Keratinocyte (primary cell): Measurements from ENCODE around the gene KCNJ9. TPM values are rescaled to one million over a fixed set of nuclear protein-coding genes. Genes with fewer than 3 reads are reported as not detected.

Source experiments
- DNase-seq: peaks from one replicate; pipeline ENCODE4 v3.0.0-alpha.2; 2011; ENCODE audit warnings: low read depth, missing footprints, low spot score
- FAIRE-seq: peaks from 2 replicates; lab custom pipeline; 2011; peaks lifted over from hg19 to GRCh38; lab: Jason Lieb, UNC
- H2AFZ ChIP-seq: 2 replicates; pipeline ENCODE4 v1.6.0; 2012; ENCODE audit warnings: low read length, control low read depth, inconsistent platforms; ENCODE audit not compliant: control insufficient read depth
- H3K27ac ChIP-seq: 2 replicates; pipeline ENCODE4 v1.5.1; 2011; ENCODE audit warnings: low read length; ENCODE audit not compliant: control insufficient read depth, insufficient read depth
- H3K27me3 ChIP-seq: 3 replicates; pipeline ENCODE4 v1.6.0; 2011; ENCODE audit warnings: low read length; ENCODE audit not compliant: control insufficient read depth, insufficient read depth; ENCODE audit errors: extremely low read depth
- H3K36me3 ChIP-seq, 2 experiments: 2 replicates in 1 of 2; 3 replicates in 1 of 2; pipeline ENCODE4 v1.5.1; 2011; ENCODE audit warnings: low read length in 2 of 2, mild to moderate bottlenecking in 1 of 2; ENCODE audit not compliant: control insufficient read depth in 2 of 2, insufficient read depth in 2 of 2; ENCODE audit errors: extremely low read depth in 1 of 2
- H3K4me1 ChIP-seq: 3 replicates; pipeline ENCODE4 v1.5.1; 2011; ENCODE audit warnings: low read length; ENCODE audit not compliant: control insufficient read depth, insufficient read depth; ENCODE audit errors: extremely low read depth
- H3K4me2 ChIP-seq: 3 replicates; pipeline ENCODE4 v1.6.0; 2011; ENCODE audit warnings: low read depth, low read length; ENCODE audit not compliant: control insufficient read depth, insufficient read depth; ENCODE audit errors: extremely low read depth
- H3K4me3 ChIP-seq, 3 experiments: fragments of 200-600 bp in 1 of 3; sonication (generic) in 1 of 3; 2 replicates in 2 of 3; 3 replicates in 1 of 3; pipeline ENCODE4 v1.5.1; 2011 to 2016; ENCODE audit warnings: low read length in 3 of 3, mild to moderate bottlenecking in 3 of 3, control low read depth in 2 of 3, inconsistent platforms in 1 of 3, low read depth in 1 of 3, mixed read lengths in 1 of 3, mixed run types in 1 of 3, moderate library complexity in 1 of 3; ENCODE audit not compliant: control insufficient read depth in 2 of 3, insufficient read depth in 2 of 3; ENCODE audit errors: extremely low read depth in 1 of 3
- H3K79me2 ChIP-seq: 2 replicates; pipeline ENCODE4 v1.6.0; 2012; ENCODE audit warnings: low read length; ENCODE audit not compliant: control insufficient read depth, insufficient read depth
- H3K9ac ChIP-seq: 3 replicates; pipeline ENCODE4 v1.6.0; 2011; ENCODE audit warnings: low read length; ENCODE audit not compliant: control insufficient read depth, insufficient read depth; ENCODE audit errors: extremely low read depth
- H3K9me1 ChIP-seq: 3 replicates; pipeline ENCODE4 v1.6.0; 2011; ENCODE audit warnings: low read length; ENCODE audit not compliant: control insufficient read depth, insufficient read depth; ENCODE audit errors: extremely low read depth
- H3K9me3 ChIP-seq: 2 replicates; pipeline ENCODE4 v1.5.1; 2012; ENCODE audit warnings: low read depth, low read length; ENCODE audit not compliant: control insufficient read depth
- H4K20me1 ChIP-seq: 3 replicates; pipeline ENCODE4 v1.6.0; 2011; ENCODE audit warnings: low read length; ENCODE audit not compliant: control insufficient read depth, insufficient read depth; ENCODE audit errors: extremely low read depth
- CTCF ChIP-seq, 3 experiments: IDR thresholded peaks in 1 of 3; conservative IDR thresholded peaks in 1 of 3; optimal IDR thresholded peaks in 1 of 3; 2 replicates in 2 of 3; 3 replicates in 1 of 3; pipeline versions ENCODE3 to v1.5.1; 2011; ENCODE audit warnings: low read length in 3 of 3, mild to moderate bottlenecking in 3 of 3, moderate library complexity in 2 of 3, control low read depth in 1 of 3, inconsistent platforms in 1 of 3; ENCODE audit not compliant: insufficient read depth in 2 of 3; ENCODE audit errors: extremely low read depth in 1 of 3
- EZH2 ChIP-seq: IDR thresholded peaks from one replicate; pipeline ENCODE4 v1.6.1; 2012; ENCODE audit warnings: inconsistent platforms, mild to moderate bottlenecking, low read length, moderate library complexity
- dilution Hi-C: fragments of 300-500 bp; cut with MboI; formaldehyde crosslinking; loops from one replicate; pipeline ENCODE4 v1.7.0; 2020; ENCODE audit warnings: low sequenced_read_pairs; ENCODE audit not compliant: extremely low pct_ligation_motif_present
- polyA plus RNA-seq, 5 experiments: library from polyadenylated mRNA; depleted of rRNA in 3 of 5; stranded (reverse) in 3 of 5; stranded (forward) in 1 of 5; unstranded in 1 of 5; fragments of >200 nt; gene quantifications; 1 replicate in 1 of 5; 2 replicates in 3 of 5; 3 replicates in 1 of 5; pipeline versions ENCODE4 v1.2.1 to v1.2.3, GENCODE V29; 2011 to 2012; ENCODE audit warnings: missing spikeins in 2 of 5, low read depth in 1 of 5, low replicate concordance in 1 of 5

The KCNJ9 gene
- polyA plus RNA-seq, 1 donor (not counting 4 experiments of a cell fraction or from before 2014, with no cell fraction given) = not detected

- H3K36me3 ChIP-seq = no peaks in the 10 kb centered on the region
- H3K79me2 ChIP-seq = no peaks in the 10 kb centered on the region
- TF ChIP-seq CTCF (optimal IDR thresholded peaks at IDR 0.05 in 1 of 3, IDR thresholded peaks at IDR 0.05 in 1 of 3, conservative IDR thresholded peaks at IDR 0.05 in 1 of 3; ENCODE audit: extremely low read depth in 1 of 3, insufficient read depth in 2 of 3, low read length in 3 of 3) (no peak), EZH2 (no peak)
- H3K4me1 ChIP-seq = peaks cover 16% of the 10 kb centered on the region
- no peaks in the 10 kb centered on the region for H4K20me1 ChIP-seq
- H3K27me3 ChIP-seq = no peaks in the 10 kb centered on the region
- no peak overlapping the region for H3K4me2 ChIP-seq
- H2AFZ ChIP-seq = no peak overlapping the region
- no peak overlapping the region for H3K4me3 ChIP-seq
- DNase-seq (no peak), FAIRE-seq (no peak)
- H3K9me1 ChIP-seq = no peaks in the 10 kb centered on the region
- no peaks in the 10 kb centered on the region for H3K9me3 ChIP-seq
- dilution Hi-C loops = no loop called here
- no peak overlapping the region for H3K27ac ChIP-seq
- H3K9ac ChIP-seq = no peak overlapping the region
Measured at GRCh38 chr1:160114085-160114484, 32.7 kb downstream of the KCNJ9 start.

- Histone ChIP-seq H3K4me3 (no peak within 1 kb of the TSS), H3K27ac (no peak within 1 kb of the TSS)
- TF ChIP-seq EZH2 (no peak), CTCF (optimal IDR thresholded peaks at IDR 0.05 in 1 of 3, IDR thresholded peaks at IDR 0.05 in 1 of 3, conservative IDR thresholded peaks at IDR 0.05 in 1 of 3; ENCODE audit: extremely low read depth in 1 of 3, insufficient read depth in 2 of 3, low read length in 3 of 3) (no peak)
Measured at GRCh38 chr1:160115545-160116282, 34.4 kb downstream of the KCNJ9 start, which contains the start of gene ATP1A2. ATP1A2 (plus strand) TSS chr1:160115759; CDS start chr1:160115862, 103 bp downstream.

More at GRCh38 chr1:160115545-160116282, 34.4 kb downstream of the KCNJ9 start, which contains the start of gene ATP1A2:
- DNase-seq (no peak), FAIRE-seq (no peak)
- H3K9me1 ChIP-seq = no peaks in the 10 kb centered on the region
- H4K20me1 ChIP-seq = no peaks in the 10 kb centered on the region
- no peaks in the 10 kb centered on the region for H3K79me2 ChIP-seq
- H3K4me1 ChIP-seq = peaks cover 13% of the 10 kb centered on the region
- dilution Hi-C loops = no loop called here
- no peaks in the 10 kb centered on the region for H3K27me3 ChIP-seq
- H3K4me2 ChIP-seq = peak within 1 kb of the TSS; percentile 33
- no peak within 1 kb of the TSS for H2AFZ ChIP-seq
- H3K9me3 ChIP-seq = no peaks in the 10 kb centered on the region
- H3K9ac ChIP-seq = no peak within 1 kb of the TSS
- no peaks in the 10 kb centered on the region for H3K36me3 ChIP-seq
